Activated CD4-positive, alpha-beta T cell treated with anti-CD3 and anti-CD28 coated beads, Interleukin-10, Interleukin-2, amounts not matched to agents 100 ng/mL and 50 ng/mL, durations not matched to agents 16 hours and 8 hours (primary cell): ENCODE data around the gene SLC26A1.
"Not testable (repeated sequence)": the region's sequence is repeated elsewhere in the genome, so short reads cannot be mapped to it uniquely, and the experiment has no call there.

ENCODE experiments used
- DNase-seq: peaks from one replicate; pipeline ENCODE4 v3.0.0-alpha.2; 2020

The SLC26A1 gene

GRCh38 chr4:978957-979701 is 14.1 kb downstream of the SLC26A1 start:
- no peak for DNase-seq

GRCh38 chr4:976016-976415 is 17.2 kb downstream of the SLC26A1 start:
- not testable (repeated sequence) for DNase-seq

- DNase-seq = no peak
Observed at GRCh38 chr4:974668-975067, 18.5 kb downstream of the SLC26A1 start.

GRCh38 chr4:973431-974397 is 19.5 kb downstream of the SLC26A1 start, which contains the start of gene DGKQ:
DGKQ (minus strand) TSS chr4:973569; CDS start chr4:973482, 87 bp downstream.
- peak; percentile 91 for DNase-seq

GRCh38 chr4:972651-973424 is 20.4 kb downstream of the SLC26A1 start:
- DNase-seq = peak; percentile 53

GRCh38 chr4:971666-972500 is 21.3 kb downstream of the SLC26A1 start:
- DNase-seq = no peak

- no peak for DNase-seq
Observed at GRCh38 chr4:970854-971520, 22.2 kb downstream of the SLC26A1 start.

GRCh38 chr4:970046-970745 is 23.0 kb downstream of the SLC26A1 start:
- no peak for DNase-seq

- no peak for DNase-seq
Observed at GRCh38 chr4:968621-969394, 24.4 kb downstream of the SLC26A1 start.

- DNase-seq = no peak
Observed at GRCh38 chr4:968221-968620, 25.0 kb downstream of the SLC26A1 start.

- no peak for DNase-seq
Observed at GRCh38 chr4:967113-968104, 25.8 kb downstream of the SLC26A1 start.

GRCh38 chr4:966266-967112 is 26.7 kb downstream of the SLC26A1 start:
- DNase-seq = no peak

GRCh38 chr4:965766-966134 is 27.5 kb downstream of the SLC26A1 start:
- DNase-seq = no peak

GRCh38 chr4:965048-965765 is 28.0 kb downstream of the SLC26A1 start:
- no peak for DNase-seq

GRCh38 chr4:964346-965025 is 28.7 kb downstream of the SLC26A1 start:
- DNase-seq = no peak
